ENCODE data around the gene PRKAB2.

PRKAB2 gene

DNA sequence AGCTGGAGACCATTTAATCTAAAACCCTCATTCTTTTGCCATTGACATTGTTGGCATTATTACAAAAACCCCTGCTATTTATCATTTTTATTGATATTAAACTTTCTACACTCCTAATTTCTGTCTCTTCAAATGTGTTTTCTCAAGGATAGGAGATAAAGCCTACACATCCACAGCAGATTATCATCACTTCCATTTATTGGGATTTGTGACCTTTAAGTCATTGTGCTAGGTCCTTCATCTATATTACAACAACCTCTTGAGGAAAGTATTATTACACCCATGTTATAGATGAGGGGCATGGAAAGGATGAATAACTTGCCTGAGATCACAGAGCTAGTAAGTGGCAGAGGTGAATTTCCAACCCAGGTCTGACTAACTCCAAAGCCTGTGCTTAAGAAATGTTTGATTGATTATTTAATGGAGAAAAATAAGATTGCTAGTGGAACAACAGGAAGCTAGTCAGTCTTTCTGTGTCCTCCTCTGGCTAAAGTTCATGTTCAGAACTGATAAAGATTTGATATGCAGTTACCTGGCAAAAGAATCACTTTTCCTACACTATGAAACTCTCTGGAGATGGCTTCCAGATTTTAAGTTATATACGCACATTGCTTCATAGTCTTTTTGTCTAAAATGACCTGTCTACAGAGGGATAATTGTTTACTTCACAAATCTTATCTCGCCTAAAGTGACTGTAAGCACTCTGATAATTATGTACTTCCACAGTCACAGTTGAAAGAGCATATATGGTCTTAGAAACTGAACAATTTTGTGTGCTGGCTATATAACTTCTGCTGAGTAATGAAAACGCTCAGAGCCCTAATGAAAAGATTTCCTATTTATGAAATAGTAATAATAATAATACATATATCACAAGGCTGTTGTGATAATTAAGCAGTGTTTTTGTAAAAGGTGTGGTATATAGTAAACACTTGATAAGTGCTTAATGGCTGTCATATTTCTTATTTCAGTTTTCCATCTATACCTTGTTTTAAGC is 37.9 kb upstream of the PRKAB2 start:
- Histone ChIP-seq H3K4me3 (replicated peaks; ENCODE audit: low read depth, low read length) (no peak overlapping the region), H3K36me3 (ENCODE audit: control insufficient read depth, insufficient read depth, low read length) (no peaks in the 10 kb centered on the region), H3K27me3 (replicated peaks; ENCODE audit: control insufficient read depth, insufficient read depth, low read length) (no peaks in the 10 kb centered on the region)
- TF ChIP-seq, protein P1, sequence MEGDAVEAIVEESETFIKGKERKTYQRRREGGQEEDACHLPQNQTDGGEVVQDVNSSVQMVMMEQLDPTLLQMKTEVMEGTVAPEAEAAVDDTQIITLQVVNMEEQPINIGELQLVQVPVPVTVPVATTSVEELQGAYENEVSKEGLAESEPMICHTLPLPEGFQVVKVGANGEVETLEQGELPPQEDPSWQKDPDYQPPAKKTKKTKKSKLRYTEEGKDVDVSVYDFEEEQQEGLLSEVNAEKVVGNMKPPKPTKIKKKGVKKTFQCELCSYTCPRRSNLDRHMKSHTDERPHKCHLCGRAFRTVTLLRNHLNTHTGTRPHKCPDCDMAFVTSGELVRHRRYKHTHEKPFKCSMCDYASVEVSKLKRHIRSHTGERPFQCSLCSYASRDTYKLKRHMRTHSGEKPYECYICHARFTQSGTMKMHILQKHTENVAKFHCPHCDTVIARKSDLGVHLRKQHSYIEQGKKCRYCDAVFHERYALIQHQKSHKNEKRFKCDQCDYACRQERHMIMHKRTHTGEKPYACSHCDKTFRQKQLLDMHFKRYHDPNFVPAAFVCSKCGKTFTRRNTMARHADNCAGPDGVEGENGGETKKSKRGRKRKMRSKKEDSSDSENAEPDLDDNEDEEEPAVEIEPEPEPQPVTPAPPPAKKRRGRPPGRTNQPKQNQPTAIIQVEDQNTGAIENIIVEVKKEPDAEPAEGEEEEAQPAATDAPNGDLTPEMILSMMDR (IDR thresholded peaks at IDR 0.05; ENCODE audit: insufficient read depth, low read length, poor library complexity, severe bottlenecking): no peak
- DNase-seq (ENCODE audit: extremely low read depth, insufficient read length): no peak

DNA sequence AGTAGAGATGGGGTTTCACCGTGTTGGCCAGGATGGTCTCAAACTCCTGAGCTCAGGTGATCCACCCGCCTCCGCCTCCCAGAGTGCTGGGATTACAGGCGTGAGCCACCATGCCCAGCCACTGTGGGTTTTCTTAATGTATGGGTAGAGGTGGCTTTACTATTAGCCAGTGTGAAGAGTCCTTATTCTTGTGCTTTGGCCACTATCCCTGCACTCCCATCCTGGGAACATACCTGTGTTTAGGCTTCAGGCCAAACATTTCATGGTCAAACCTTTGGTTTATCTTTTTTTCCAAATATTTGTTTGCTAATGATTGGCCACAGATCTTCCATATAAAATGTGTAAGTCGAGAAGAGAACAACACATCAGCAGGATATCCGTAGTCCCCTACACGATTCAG is 36.3 kb upstream of the PRKAB2 start:
- DNase-seq (ENCODE audit: extremely low read depth, insufficient read length): no peak
- Histone ChIP-seq H3K4me3 (replicated peaks; ENCODE audit: low read depth, low read length) (no peak overlapping the region), H3K27me3 (replicated peaks; ENCODE audit: control insufficient read depth, insufficient read depth, low read length) (no peaks in the 10 kb centered on the region), H3K36me3 (ENCODE audit: control insufficient read depth, insufficient read depth, low read length) (no peaks in the 10 kb centered on the region)
- TF ChIP-seq, protein P1 (IDR thresholded peaks at IDR 0.05; ENCODE audit: insufficient read depth, low read length, poor library complexity, severe bottlenecking): no peak

DNA sequence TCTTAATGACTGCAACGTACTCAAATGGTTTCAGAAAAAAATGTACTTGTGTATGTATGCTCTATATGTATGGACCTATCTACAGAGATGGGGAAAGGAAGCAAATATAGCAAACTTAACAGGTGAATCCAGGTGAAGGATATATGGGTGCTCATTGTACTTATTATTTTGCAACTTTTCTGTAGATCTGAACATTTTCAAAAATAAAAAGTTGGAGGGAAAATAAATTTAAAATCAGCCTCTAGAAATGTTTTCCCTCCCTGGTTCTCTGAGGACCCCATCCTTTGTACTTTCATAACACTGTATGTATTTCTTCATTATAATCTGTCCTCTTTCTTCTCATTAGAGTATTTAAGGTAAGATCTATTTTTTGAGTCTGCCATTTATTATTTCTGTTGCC is 34.9 kb upstream of the PRKAB2 start:
- H3K4me3 ChIP-seq (replicated peaks; ENCODE audit: low read depth, low read length): no peak overlapping the region

DNA sequence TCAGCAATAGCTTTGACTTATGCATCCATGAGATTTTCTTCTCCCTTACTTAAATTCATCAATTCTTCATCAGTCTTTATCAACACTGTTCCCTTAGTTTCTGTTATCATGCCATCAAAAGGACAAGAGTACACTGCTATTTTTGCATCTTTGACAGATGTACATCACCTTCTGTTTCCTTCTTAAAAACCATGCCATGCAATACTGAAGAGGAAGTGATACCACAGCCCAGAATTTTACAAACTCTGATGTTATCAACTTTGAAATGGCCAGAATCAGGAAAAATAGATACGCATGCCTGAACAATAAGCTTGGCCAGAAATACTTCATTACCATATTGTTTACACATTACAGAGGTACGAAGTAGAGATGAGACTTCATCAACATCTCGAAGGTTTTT is 31.8 kb upstream of the PRKAB2 start:
- TF ChIP-seq, protein P1 (IDR thresholded peaks at IDR 0.05; ENCODE audit: insufficient read depth, low read length, poor library complexity, severe bottlenecking): no peak
- no peaks in the 10 kb centered on the region for H3K27me3 ChIP-seq (replicated peaks; ENCODE audit: control insufficient read depth, insufficient read depth, low read length)
- no peaks in the 10 kb centered on the region for H3K36me3 ChIP-seq (ENCODE audit: control insufficient read depth, insufficient read depth, low read length)
- H3K4me3 ChIP-seq (replicated peaks; ENCODE audit: low read depth, low read length): no peak overlapping the region
- DNase-seq (ENCODE audit: extremely low read depth, insufficient read length): no peak

More for the DNA sequence above, 34.9 kb upstream of the PRKAB2 start:
- no peak for DNase-seq (ENCODE audit: extremely low read depth, insufficient read length)
- Histone ChIP-seq H3K36me3 (ENCODE audit: control insufficient read depth, insufficient read depth, low read length) (no peaks in the 10 kb centered on the region), H3K27me3 (replicated peaks; ENCODE audit: control insufficient read depth, insufficient read depth, low read length) (no peaks in the 10 kb centered on the region)
- TF ChIP-seq, protein P1 (IDR thresholded peaks at IDR 0.05; ENCODE audit: insufficient read depth, low read length, poor library complexity, severe bottlenecking): no peak

DNA sequence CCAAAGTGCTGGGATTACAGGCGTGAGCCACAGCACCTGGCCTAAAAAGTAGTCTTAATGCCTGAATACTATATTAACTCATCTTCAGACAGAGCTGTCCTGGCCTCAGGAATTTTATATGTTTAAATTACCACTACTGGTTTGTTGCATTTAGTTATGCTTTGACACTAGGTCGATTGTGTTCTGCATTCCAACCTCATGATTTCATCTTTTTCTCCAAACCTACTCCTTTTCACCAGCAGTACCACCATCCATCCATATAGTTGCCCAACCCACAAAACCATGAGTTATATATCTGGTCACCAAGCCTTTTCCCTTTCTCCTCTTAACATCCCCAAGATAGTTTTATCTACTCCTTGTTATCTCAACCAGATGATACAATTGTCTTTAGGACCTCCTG is 30.3 kb upstream of the PRKAB2 start:
- Histone ChIP-seq H3K27me3 (replicated peaks; ENCODE audit: control insufficient read depth, insufficient read depth, low read length) (no peaks in the 10 kb centered on the region), H3K4me3 (replicated peaks; ENCODE audit: low read depth, low read length) (no peak overlapping the region), H3K36me3 (ENCODE audit: control insufficient read depth, insufficient read depth, low read length) (no peaks in the 10 kb centered on the region)
- DNase-seq (ENCODE audit: extremely low read depth, insufficient read length): no peak
- TF ChIP-seq, protein P1 (IDR thresholded peaks at IDR 0.05; ENCODE audit: insufficient read depth, low read length, poor library complexity, severe bottlenecking): no peak

Measured in GM06990 (cell line).